DOHH2 (cell line): ENCODE data around the gene DZIP3.

ENCODE experiments used
- CTCF ChIP-seq: fragments of 200-600 bp; sonication (generic); IDR thresholded peaks from one replicate; pipeline ENCODE4 v1.5.1; 2014; ENCODE audit warnings: antibody characterized with exemption, mild to moderate bottlenecking, low read depth, low read length; ENCODE audit not compliant: poor library complexity, severe bottlenecking
- EZH2phosphoT487 ChIP-seq: fragments of 200-600 bp; sonication (generic); IDR thresholded peaks from 2 replicates; pipeline ENCODE4 v1.6.1; 2017; ENCODE audit warnings: borderline replicate concordance, mild to moderate bottlenecking, antibody characterized with exemption, low read length, moderate library complexity, mixed read lengths

GRCh38 chr3:108590460-108590859 is 938 bp downstream of the DZIP3 start:
- TF ChIP-seq CTCF, result no peak
- no peak for TF ChIP-seq EZH2phosphoT487
